Measurements from ENCODE around the gene MPND. TPM values are rescaled to one million over a fixed set of nuclear protein-coding genes. Genes with fewer than 3 reads are reported as not detected.

MPND gene
- total and polyA plus RNA-seq, 10 of the 15 experiments (the other 5 are each of a cell fraction or from before 2014, with no cell fraction given): 0.79 to 18.3 (median 6.0) TPM

DNA sequence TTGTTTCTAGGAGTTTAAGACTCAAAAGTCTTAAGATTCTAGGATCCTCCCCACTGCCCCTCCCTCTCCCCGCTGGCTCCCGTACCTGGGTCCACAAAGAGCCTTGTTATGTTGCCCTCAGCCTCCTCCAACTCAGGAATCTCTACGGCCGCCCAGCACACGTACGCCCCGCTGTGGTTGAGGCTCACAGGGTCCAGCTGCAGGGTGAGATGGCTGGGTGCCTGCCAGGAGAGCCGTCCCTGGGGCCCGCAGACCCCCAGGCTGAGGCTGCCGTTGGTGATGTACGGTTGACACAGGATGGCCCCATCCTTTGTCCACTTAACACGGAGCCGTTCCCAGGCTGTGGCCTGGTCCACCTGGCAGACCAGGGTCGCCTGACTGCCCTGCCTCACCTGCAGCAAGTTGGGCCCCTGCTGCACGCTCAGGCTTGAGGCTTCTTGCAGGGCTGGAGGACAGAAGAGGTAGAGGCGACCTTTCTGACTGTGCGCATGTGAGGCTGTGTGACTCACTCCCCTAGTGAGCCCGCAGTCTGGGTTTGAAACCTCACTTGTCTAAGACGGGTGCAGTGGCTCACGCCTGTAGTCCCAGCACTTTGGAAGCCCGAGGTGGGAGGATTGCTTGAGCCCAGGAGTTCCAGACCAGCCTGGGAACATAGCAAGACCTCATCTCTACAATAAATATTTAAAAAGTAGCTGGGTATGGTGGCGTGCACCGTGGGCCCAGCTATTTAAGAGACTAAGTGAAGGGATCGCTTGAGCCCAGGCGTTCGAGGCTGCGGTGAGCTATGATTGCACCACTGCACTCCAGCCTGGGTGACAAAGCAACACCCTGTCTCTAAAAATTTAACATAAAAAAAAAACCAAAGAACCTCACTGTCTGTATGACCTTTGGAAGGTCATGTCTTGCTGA, 45.2 kb upstream of the MPND start:
- H3K27ac ChIP-seq (ENCODE audit: control insufficient read depth, insufficient read depth): no peak overlapping the region
- POLR2A ChIA-PET: no interaction called here
- DNase-seq (ENCODE audit: low read depth, low spot score) (no peak), ATAC-seq (no peak), FAIRE-seq (no peak)
- no peaks in the 10 kb centered on the region for H4K20me1 ChIP-seq (ENCODE audit: control insufficient read depth, insufficient read depth)
- H3K79me2 ChIP-seq (ENCODE audit: control insufficient read depth, insufficient read depth, low read length): no peaks in the 10 kb centered on the region
- CTCF ChIA-PET: no interaction called here
- SMC1A ChIA-PET (ENCODE audit: uncharacterized antibody, unreplicated experiment): no interaction called here
- H3K4me3 ChIP-seq: no peak overlapping the region
- no peaks in the 10 kb centered on the region for H3K9me3 ChIP-seq (replicated peaks; ENCODE audit: control insufficient read depth, insufficient read depth, low read length)
- intact Hi-C loops (cut with micrococcal nuclease; ENCODE audit: unreplicated experiment): no loop called here
- H3K4me2 ChIP-seq (ENCODE audit: control insufficient read depth, insufficient read depth): no peak overlapping the region
- H3K27me3 ChIP-seq (replicated peaks in 1 of 2; ENCODE audit: control insufficient read depth in 2 of 2, insufficient read depth in 2 of 2, low read length in 1 of 2): no peaks in the 10 kb centered on the region
- H3K9ac ChIP-seq (ENCODE audit: control insufficient read depth, insufficient read depth, low read length): no peak overlapping the region
- RAD21 ChIA-PET (ENCODE audit: unreplicated experiment): no interaction called here
- no peaks in the 10 kb centered on the region for H3K4me1 ChIP-seq (ENCODE audit: control insufficient read depth, insufficient read depth, low read length)
- no peaks in the 10 kb centered on the region for H3K36me3 ChIP-seq (ENCODE audit: control insufficient read depth in 2 of 2, insufficient read depth in 2 of 2, low read length in 1 of 2)
- H2AFZ ChIP-seq (ENCODE audit: control insufficient read depth, low read depth, low read length): no peak overlapping the region
- in situ Hi-C loops (cut with MboI): no loop called here
- no TSS peak for BruUV-seq (replicated peaks)
- WGBS (ENCODE audit: insufficient coverage, insufficient replicate concordance, low lambda C conversion rate, missing lambda C conversion rate): 60% methylated on average over 27 of the region's 27 CpGs
- TF ChIP-seq IRF5 (IDR thresholded peaks at IDR 0.05; ENCODE audit: borderline replicate concordance): no peak
- no peak for TF ChIP-seq JUND (IDR thresholded peaks at IDR 0.05; ENCODE audit: low read depth, low read length)
- TF ChIP-seq RFX5 (IDR thresholded peaks at IDR 0.05; ENCODE audit: low read depth, low read length): no peak
- no peak for TF ChIP-seq HDGF (IDR thresholded peaks at IDR 0.05)
- no peak for TF ChIP-seq CBX3 (IDR thresholded peaks at IDR 0.05; ENCODE audit: borderline replicate concordance, low read depth)
- TF ChIP-seq POLR2A (IDR thresholded peaks at IDR 0.05; ENCODE audit: low read depth, low read length): no peak
- no peak for TF ChIP-seq RAD21 (IDR thresholded peaks at IDR 0.05; ENCODE audit: insufficient read depth, low read depth, low read length)
- no peak for TF ChIP-seq ZBTB40 (IDR thresholded peaks at IDR 0.05; ENCODE audit: borderline replicate concordance)
- no peak for TF ChIP-seq ELK1 (IDR thresholded peaks at IDR 0.05; ENCODE audit: low read depth, low read length)
- no peak for TF ChIP-seq KLF5 (IDR thresholded peaks at IDR 0.05; ENCODE audit: partially characterized antibody)
- TF ChIP-seq, protein P1, sequence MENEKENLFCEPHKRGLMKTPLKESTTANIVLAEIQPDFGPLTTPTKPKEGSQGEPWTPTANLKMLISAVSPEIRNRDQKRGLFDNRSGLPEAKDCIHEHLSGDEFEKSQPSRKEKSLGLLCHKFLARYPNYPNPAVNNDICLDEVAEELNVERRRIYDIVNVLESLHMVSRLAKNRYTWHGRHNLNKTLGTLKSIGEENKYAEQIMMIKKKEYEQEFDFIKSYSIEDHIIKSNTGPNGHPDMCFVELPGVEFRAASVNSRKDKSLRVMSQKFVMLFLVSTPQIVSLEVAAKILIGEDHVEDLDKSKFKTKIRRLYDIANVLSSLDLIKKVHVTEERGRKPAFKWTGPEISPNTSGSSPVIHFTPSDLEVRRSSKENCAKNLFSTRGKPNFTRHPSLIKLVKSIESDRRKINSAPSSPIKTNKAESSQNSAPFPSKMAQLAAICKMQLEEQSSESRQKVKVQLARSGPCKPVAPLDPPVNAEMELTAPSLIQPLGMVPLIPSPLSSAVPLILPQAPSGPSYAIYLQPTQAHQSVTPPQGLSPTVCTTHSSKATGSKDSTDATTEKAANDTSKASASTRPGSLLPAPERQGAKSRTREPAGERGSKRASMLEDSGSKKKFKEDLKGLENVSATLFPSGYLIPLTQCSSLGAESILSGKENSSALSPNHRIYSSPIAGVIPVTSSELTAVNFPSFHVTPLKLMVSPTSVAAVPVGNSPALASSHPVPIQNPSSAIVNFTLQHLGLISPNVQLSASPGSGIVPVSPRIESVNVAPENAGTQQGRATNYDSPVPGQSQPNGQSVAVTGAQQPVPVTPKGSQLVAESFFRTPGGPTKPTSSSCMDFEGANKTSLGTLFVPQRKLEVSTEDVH (IDR thresholded peaks at IDR 0.05; ENCODE audit: low read depth, partially characterized antibody): no peak
- no peak for TF ChIP-seq TBL1XR1 (IDR thresholded peaks at IDR 0.05; ENCODE audit: low read depth, low read length)
- no peak for TF ChIP-seq RAD51 (IDR thresholded peaks at IDR 0.05)
- TF ChIP-seq IKZF2 (IDR thresholded peaks at IDR 0.05): no peak
- no peak for TF ChIP-seq MYC (IDR thresholded peaks at IDR 0.05; ENCODE audit: insufficient read depth, insufficient read length, insufficient replicate concordance, low read length, severe bottlenecking)

Data from GM12878 (cell line).